ENCODE data around the gene SLC12A5. TPM values are rescaled to one million over a fixed set of nuclear protein-coding genes. Genes with fewer than 3 reads are reported as not detected.
A peak's percentile ranks its signal among the peaks of the same experiment; 100 is the strongest.

Gene SLC12A5
- total and polyA plus RNA-seq, 9 of the 15 experiments (the other 6 are each of a cell fraction or from before 2014, with no cell fraction given), result 0.36 to 7.5 (median 2.1) TPM

GRCh38 chr20:46013829-46014516, 15.0 kb upstream of the SLC12A5 start (continued):
- no peak for TF ChIP-seq HIVEP1 (CRISPR knock-in tag; IDR thresholded peaks at IDR 0.05)
- no peak for TF ChIP-seq ATF6 (CRISPR knock-in tag; IDR thresholded peaks at IDR 0.05)
- no peak for TF ChIP-seq NFE2 (IDR thresholded peaks at IDR 0.05; ENCODE audit: low read depth)
- TF ChIP-seq SNAPC5 (CRISPR knock-in tag; IDR thresholded peaks at IDR 0.05), result no peak
- TF ChIP-seq DPF2 (IDR thresholded peaks at IDR 0.05), result no peak
- TF ChIP-seq MAFK (IDR thresholded peaks at IDR 0.05; ENCODE audit: low read length), result no peak
- peak; percentile 40 to 66; a peak in 3 of 4 replicates for TF ChIP-seq RAD21 (CRISPR knock-in tag; conservative IDR thresholded peaks at IDR 0.05 in 1 of 2, IDR thresholded peaks at IDR 0.05 in 1 of 2)
- no peak for TF ChIP-seq ZNF140 (CRISPR knock-in tag; IDR thresholded peaks at IDR 0.05)
- no peak for TF ChIP-seq POLR2AphosphoS2 (IDR thresholded peaks at IDR 0.05; ENCODE audit: low read length)
- no peak for TF ChIP-seq ZC3H8 (IDR thresholded peaks at IDR 0.05)
- TF ChIP-seq HNRNPH1 (optimal IDR thresholded peaks at IDR 0.05; ENCODE audit: low read depth, low read length), result no peak
- no peak for TF ChIP-seq PTRF (tag; IDR thresholded peaks at IDR 0.05)
- TF ChIP-seq MTF1 (CRISPR knock-in tag; IDR thresholded peaks at IDR 0.05; ENCODE audit: borderline replicate concordance), result no peak
- TF ChIP-seq ZNF274 (IDR thresholded peaks at IDR 0.05; ENCODE audit: borderline replicate concordance, low read depth, low read length), result no peak
- no peak for TF ChIP-seq FUS (optimal IDR thresholded peaks at IDR 0.05; ENCODE audit: low read depth, low read length)
- no peak for TF ChIP-seq TFAM (CRISPR knock-in tag; conservative IDR thresholded peaks at IDR 0.05)
- TF ChIP-seq CHD2 (IDR thresholded peaks at IDR 0.05; ENCODE audit: low read depth, low read length), result no peak
- TF ChIP-seq HMBOX1 (IDR thresholded peaks at IDR 0.05), result no peak
- TF ChIP-seq ZFPM2 (CRISPR knock-in tag; IDR thresholded peaks at IDR 0.05), result no peak
- TF ChIP-seq BCL6 (CRISPR knock-in tag; IDR thresholded peaks at IDR 0.05), result no peak
- TF ChIP-seq GTF3C2 (IDR thresholded peaks at IDR 0.05; ENCODE audit: borderline replicate concordance, extremely low read depth, insufficient read length), result no peak
- TF ChIP-seq THRB (CRISPR knock-in tag; conservative IDR thresholded peaks at IDR 0.05), result no peak
- TF ChIP-seq TEAD2 (tag; IDR thresholded peaks at IDR 0.05), result no peak
- TF ChIP-seq ZNF780A (CRISPR knock-in tag; IDR thresholded peaks at IDR 0.05), result no peak

All from K562 (cell line).